ENCODE results near the gene KRTAP20-2.

KRTAP20-2 gene

DNA sequence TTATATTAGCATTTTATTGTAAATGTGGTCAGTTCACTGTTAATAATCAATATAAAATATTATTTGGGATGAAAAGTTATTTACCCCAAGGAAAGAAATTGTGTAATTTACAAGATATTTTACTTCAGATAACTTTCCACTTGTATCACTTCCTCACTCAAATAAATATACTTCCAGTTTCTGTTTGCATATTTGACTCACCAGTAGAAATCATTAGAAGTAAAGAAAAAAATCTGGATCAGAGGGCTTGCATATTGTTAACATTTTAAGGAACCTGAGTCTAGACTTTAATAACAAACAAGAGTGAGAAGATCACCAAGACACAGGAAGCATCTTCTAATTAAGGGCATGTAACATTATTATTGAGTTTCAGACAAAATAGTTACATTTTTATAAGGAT is 14.9 kb upstream of the KRTAP20-2 start:
- Histone ChIP-seq H3K36me3 (no peaks in the 10 kb centered on the region), H4K20me1 (no peaks in the 10 kb centered on the region), H3K4me3 (no peak overlapping the region), H3K27ac (no peak overlapping the region), H3K4me2 (peak overlapping the region in 2 of 11 experiments; percentile 14 to 33; a peak in 1 of 22 replicates), H3K9ac (no peak overlapping the region), H3K9me3 (replicated peaks in 1 of 11) (peaks cover 3 to 10% (median 3%) of the 10 kb centered on the region in 11 experiments; a peak in 14 of 22 replicates), H3K27me3 (no peaks in the 10 kb centered on the region), H3K4me1 (peaks cover 0 to 13% (median 0%) of the 10 kb centered on the region in 10 experiments; a peak in 4 of 20 replicates)
- no peak for TF ChIP-seq Cebpa-rat (IDR thresholded peaks at IDR 0.05)

- Histone ChIP-seq H3K4me3 (no peak within 1 kb of the TSS), H3K36me3 (no peaks in the 10 kb centered on the region), H3K27ac (no peak within 1 kb of the TSS), H4K20me1 (no peaks in the 10 kb centered on the region), H3K27me3 (no peaks in the 10 kb centered on the region), H3K4me1 (peaks cover 0 to 13% (median 0%) of the 10 kb centered on the region in 10 experiments; a peak in 4 of 20 replicates), H3K4me2 (peak within 1 kb of the TSS in 2 of 11 experiments; percentile 33 to 35; a peak in 3 of 22 replicates), H3K9ac (no peak within 1 kb of the TSS), H3K9me3 (replicated peaks in 1 of 11) (peaks cover 7 to 14% (median 8%) of the 10 kb centered on the region in 11 experiments; a peak in 15 of 22 replicates)
- no peak for TF ChIP-seq Cebpa-rat (IDR thresholded peaks at IDR 0.05)
These were observed 14.5 kb upstream of the KRTAP20-2 start, which contains the start of gene KRTAP20-4 for GRCh38 chr21:30620522-30620921. KRTAP20-4 (plus strand) TSS chr21:30620627.

GRCh38 chr21:30623362-30623761 is 11.6 kb upstream of the KRTAP20-2 start:
- no peaks in the 10 kb centered on the region for H4K20me1 ChIP-seq
- H3K9ac ChIP-seq, result no peak overlapping the region
- H3K4me2 ChIP-seq, result no peak overlapping the region
- H3K27ac ChIP-seq, result no peak overlapping the region
- peaks cover 0 to 13% (median 0%) of the 10 kb centered on the region in 10 experiments; a peak in 4 of 20 replicates for H3K4me1 ChIP-seq
- no peak for TF ChIP-seq Cebpa-rat (IDR thresholded peaks at IDR 0.05)
- H3K9me3 ChIP-seq (replicated peaks in 1 of 11), result peaks cover 7 to 15% (median 9%) of the 10 kb centered on the region in 11 experiments; a peak in 15 of 22 replicates
- H3K4me3 ChIP-seq, result no peak overlapping the region
- H3K27me3 ChIP-seq, result no peaks in the 10 kb centered on the region
- H3K36me3 ChIP-seq, result no peaks in the 10 kb centered on the region

GRCh38 chr21:30625449-30626165 is 9.4 kb upstream of the KRTAP20-2 start:
- H3K4me1 ChIP-seq, result peaks cover 0 to 1% (median 0%) of the 10 kb centered on the region in 10 experiments; a peak in 3 of 20 replicates
- no peaks in the 10 kb centered on the region for H4K20me1 ChIP-seq
- no peaks in the 10 kb centered on the region for H3K27me3 ChIP-seq
- H3K9ac ChIP-seq, result no peak overlapping the region
- TF ChIP-seq Cebpa-rat (IDR thresholded peaks at IDR 0.05), result no peak
- H3K36me3 ChIP-seq, result no peaks in the 10 kb centered on the region
- peaks cover 7 to 15% (median 9%) of the 10 kb centered on the region in 11 experiments; a peak in 15 of 22 replicates for H3K9me3 ChIP-seq (replicated peaks in 1 of 11)
- H3K4me2 ChIP-seq, result no peak overlapping the region
- H3K27ac ChIP-seq, result no peak overlapping the region
- H3K4me3 ChIP-seq, result no peak overlapping the region

GRCh38 chr21:30628109-30628508 is 6.9 kb upstream of the KRTAP20-2 start:
- Histone ChIP-seq H3K36me3 (no peaks in the 10 kb centered on the region), H3K4me2 (no peak overlapping the region), H3K27me3 (no peaks in the 10 kb centered on the region), H3K9me3 (replicated peaks in 1 of 11) (peaks cover 7 to 15% (median 9%) of the 10 kb centered on the region in 11 experiments; a peak in 15 of 22 replicates), H3K9ac (no peak overlapping the region), H3K27ac (no peak overlapping the region), H3K4me1 (no peaks in the 10 kb centered on the region), H4K20me1 (no peaks in the 10 kb centered on the region), H3K4me3 (no peak overlapping the region)
- TF ChIP-seq Cebpa-rat (IDR thresholded peaks at IDR 0.05), result no peak

DNA sequence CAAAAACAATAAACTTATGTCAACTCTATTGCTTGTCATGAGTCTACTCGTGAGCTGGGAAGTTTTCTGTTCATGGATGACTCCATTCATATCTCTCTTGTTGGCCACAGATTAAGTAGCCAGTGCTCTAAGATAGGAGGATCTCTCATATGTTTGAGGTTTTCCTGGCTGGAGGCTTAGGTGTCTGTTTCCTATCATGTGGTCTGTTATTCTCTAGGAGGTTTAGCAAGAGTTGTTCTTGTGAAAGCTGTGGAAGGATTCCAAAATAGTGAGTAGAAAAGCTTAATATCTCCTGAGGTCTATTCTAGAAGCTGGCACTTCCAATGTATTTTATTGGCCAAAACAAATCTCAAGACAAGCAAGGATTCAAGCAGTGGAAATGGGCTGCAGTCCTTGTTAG is 5.8 kb upstream of the KRTAP20-2 start:
- no peak overlapping the region for H3K4me3 ChIP-seq
- no peak for TF ChIP-seq Cebpa-rat (IDR thresholded peaks at IDR 0.05)
- peaks cover 7 to 14% (median 9%) of the 10 kb centered on the region in 11 experiments; a peak in 15 of 22 replicates for H3K9me3 ChIP-seq (replicated peaks in 1 of 11)
- no peaks in the 10 kb centered on the region for H3K27me3 ChIP-seq
- H3K4me1 ChIP-seq, result no peaks in the 10 kb centered on the region
- no peaks in the 10 kb centered on the region for H4K20me1 ChIP-seq
- H3K36me3 ChIP-seq, result no peaks in the 10 kb centered on the region
- H3K9ac ChIP-seq, result no peak overlapping the region
- H3K27ac ChIP-seq, result no peak overlapping the region
- no peak overlapping the region for H3K4me2 ChIP-seq

- no peaks in the 10 kb centered on the region for H3K4me1 ChIP-seq
- TF ChIP-seq Cebpa-rat (IDR thresholded peaks at IDR 0.05), result peak in 4 of 11 experiments; percentile 30 to 53 (median 38); a peak in 4 of 22 replicates
- H3K9ac ChIP-seq, result no peak overlapping the region
- H3K36me3 ChIP-seq, result no peaks in the 10 kb centered on the region
- H3K27ac ChIP-seq, result no peak overlapping the region
- peaks cover 0 to 8% (median 0%) of the 10 kb centered on the region in 11 experiments; a peak in 1 of 22 replicates for H3K9me3 ChIP-seq (replicated peaks in 1 of 11)
- no peaks in the 10 kb centered on the region for H4K20me1 ChIP-seq
- H3K27me3 ChIP-seq, result no peaks in the 10 kb centered on the region
- H3K4me2 ChIP-seq, result no peak overlapping the region
- no peak overlapping the region for H3K4me3 ChIP-seq
These were observed 3.7 kb downstream of the KRTAP20-2 start for GRCh38 chr21:30638686-30639085.

GRCh38 chr21:30642564-30642963 is 7.6 kb downstream of the KRTAP20-2 start, which contains the start of gene KRTAP20-3:
KRTAP20-3 (plus strand) TSS chr21:30642864.
- no peak within 1 kb of the TSS for H3K27ac ChIP-seq
- peaks cover 0 to 8% (median 0%) of the 10 kb centered on the region in 11 experiments; a peak in 1 of 22 replicates for H3K9me3 ChIP-seq (replicated peaks in 1 of 11)
- TF ChIP-seq Cebpa-rat (IDR thresholded peaks at IDR 0.05), result no peak
- no peaks in the 10 kb centered on the region for H3K27me3 ChIP-seq
- H3K9ac ChIP-seq, result no peak within 1 kb of the TSS
- no peaks in the 10 kb centered on the region for H4K20me1 ChIP-seq
- H3K36me3 ChIP-seq, result no peaks in the 10 kb centered on the region
- no peaks in the 10 kb centered on the region for H3K4me1 ChIP-seq
- no peak within 1 kb of the TSS for H3K4me3 ChIP-seq
- no peak within 1 kb of the TSS for H3K4me2 ChIP-seq

DNA sequence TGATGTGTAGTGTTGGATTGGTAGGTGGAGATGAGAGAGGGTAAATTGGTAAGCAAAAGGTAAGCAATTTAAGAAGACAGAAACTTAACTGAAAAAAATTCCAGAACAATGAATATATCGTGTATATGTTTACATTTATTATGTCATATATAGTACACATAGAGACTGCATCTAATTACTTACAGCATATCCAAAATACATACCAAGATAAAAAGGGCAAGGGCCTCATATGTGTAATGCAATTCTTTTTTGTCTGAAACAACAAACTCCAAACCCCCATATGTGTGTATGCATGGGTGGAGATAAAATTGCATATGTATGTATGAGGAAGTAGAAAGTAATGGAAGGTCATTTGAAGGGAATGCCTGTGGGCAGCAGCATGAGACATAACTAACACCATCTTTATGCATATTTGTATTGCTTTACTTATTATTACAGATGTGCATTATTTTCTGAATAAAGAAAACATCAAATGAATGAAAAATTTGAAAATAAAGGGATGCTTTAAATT is 12.0 kb downstream of the KRTAP20-2 start:
- Histone ChIP-seq H3K9ac (no peak overlapping the region), H3K4me1 (no peaks in the 10 kb centered on the region), H3K36me3 (no peaks in the 10 kb centered on the region), H4K20me1 (no peaks in the 10 kb centered on the region), H3K9me3 (replicated peaks in 1 of 11) (no peaks in the 10 kb centered on the region), H3K27me3 (no peaks in the 10 kb centered on the region), H3K4me2 (no peak overlapping the region), H3K4me3 (no peak overlapping the region), H3K27ac (no peak overlapping the region)
- TF ChIP-seq Cebpa-rat (IDR thresholded peaks at IDR 0.05), result no peak
